Kidney glomerular epithelial cell (primary cell): ENCODE measurements around the gene RPS27A.
"Not testable (repeated sequence)": the region's sequence is repeated elsewhere in the genome, so short reads cannot be mapped to it uniquely, and the experiment has no call there.

Experiments used
- DNase-seq: peaks from one replicate; lab custom pipeline; 2025; lab: John Stamatoyannopoulos, UW

RPS27A gene

GRCh38 chr2:55239656-55240222 lies 7.3 kb downstream of the RPS27A start:
- no peak for DNase-seq

GRCh38 chr2:55241582-55241981 lies 9.1 kb downstream of the RPS27A start:
- not testable (repeated sequence) for DNase-seq

GRCh38 chr2:55242617-55243016 lies 10.1 kb downstream of the RPS27A start:
- DNase-seq, result no peak

DNA sequence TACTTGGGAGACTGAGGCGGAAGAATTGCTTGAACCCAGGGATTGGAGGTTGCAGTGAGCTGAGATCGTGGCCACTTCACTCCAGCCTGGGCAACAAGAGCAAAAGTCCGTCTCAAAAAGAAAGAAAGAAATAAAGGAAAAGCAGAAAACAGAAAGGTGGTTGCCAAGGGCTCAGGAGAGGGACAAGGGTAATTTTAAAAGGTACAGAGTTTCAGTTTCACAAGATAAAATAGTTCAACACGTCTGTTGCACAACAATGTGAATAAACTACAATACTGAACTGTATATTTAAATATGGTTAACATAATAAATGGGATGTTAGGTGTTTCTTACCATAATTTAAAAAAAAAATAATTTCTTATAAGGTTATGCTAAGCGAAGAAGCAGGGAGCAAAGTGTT lies 12.9 kb downstream of the RPS27A start:
- no peak for DNase-seq

DNA sequence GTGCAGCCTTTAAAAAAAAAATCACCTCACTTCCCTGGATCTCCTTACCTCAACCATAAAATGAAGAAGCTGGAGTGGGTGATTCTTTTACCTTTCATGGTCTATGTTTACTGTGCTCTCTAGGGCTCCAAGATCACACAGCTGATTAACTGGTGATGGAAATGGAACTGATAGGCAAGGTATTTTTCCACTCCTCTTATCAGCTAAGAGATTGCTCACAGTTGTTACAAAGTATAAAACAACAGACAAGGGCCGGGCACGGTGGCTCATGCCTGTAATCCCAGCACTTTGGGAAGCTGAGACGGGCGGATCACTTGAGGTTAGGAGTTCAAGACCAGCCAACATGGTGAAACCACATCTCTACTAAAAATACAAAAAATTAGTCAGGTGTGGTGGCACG lies 14.5 kb downstream of the RPS27A start:
- DNase-seq, result no peak

DNA sequence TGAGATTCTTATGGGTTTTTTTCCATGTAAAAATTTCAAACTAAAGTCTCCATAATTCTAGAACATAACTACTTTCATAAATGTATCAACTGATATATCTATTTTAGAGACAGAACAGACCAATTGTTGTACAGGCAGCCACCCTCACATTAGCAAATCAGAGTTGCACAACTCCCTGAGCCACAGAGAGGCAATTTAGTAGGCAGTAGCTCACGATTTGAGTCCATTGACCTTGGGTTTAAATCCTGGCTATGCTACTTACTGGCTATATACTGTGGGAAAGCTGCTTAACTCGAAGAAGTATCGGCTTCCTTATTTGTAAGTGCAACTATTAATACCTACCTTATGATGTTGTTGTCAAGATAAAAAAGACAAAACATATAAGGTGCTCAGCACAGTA lies 20.3 kb downstream of the RPS27A start:
- DNase-seq, result no peak

DNA sequence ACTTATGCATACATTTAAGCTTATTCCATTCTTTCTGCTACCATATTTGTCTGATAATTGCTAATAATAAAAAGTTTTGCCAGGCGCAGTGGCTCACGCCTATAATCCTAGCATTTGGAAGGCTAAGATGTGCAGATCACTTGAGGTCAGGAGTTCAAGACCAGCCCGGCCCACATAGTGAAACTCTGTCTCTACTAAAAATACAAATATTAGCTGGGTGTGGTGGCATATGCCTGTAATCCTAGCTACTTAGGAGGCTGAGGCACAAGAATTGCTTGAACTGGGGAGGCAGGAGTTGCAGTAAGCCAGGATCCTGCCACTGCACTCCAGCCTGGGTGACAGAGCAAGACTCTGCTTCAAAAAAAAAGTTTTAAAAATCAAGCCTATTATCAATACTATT lies 27.1 kb downstream of the RPS27A start:
- DNase-seq, result not testable (repeated sequence)

DNA sequence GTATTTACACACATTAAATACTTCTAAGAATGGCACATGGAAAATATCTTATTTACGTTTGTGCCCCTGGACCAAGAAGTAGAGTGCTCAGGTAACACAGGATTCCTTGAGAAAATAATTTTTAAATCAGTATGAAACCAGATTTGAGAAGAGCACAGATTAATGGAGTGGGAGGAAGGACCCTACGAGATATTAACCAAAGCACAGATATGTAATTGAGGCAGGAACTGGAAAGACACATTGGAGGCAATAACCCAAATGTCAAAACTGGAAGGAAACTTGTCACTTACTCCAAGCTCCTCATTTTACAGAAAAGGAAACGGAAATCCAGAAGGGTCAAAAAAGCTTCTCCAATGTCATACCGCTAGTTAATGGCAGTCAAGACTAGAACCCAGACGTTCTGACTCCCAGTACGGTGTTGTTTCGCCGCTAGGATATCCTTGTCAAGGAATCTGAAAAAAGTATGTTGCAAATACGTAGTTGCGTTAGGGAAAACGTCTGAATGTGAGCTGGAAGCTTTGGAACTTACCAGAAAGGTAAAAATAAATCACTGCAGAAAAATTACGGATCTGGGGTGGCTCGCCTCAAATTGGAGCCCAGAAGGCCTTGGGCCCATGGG lies 35.9 kb downstream of the RPS27A start:
- no peak for DNase-seq

- peak; percentile 94 for DNase-seq
Measured at GRCh38 chr2:55268907-55269644, 36.6 kb downstream of the RPS27A start, which contains the start of gene MTIF2. TSS of gene MTIF2 (minus strand) at chr2:55269231. CDS start at chr2:55263858, 5,373 bp downstream.

DNA sequence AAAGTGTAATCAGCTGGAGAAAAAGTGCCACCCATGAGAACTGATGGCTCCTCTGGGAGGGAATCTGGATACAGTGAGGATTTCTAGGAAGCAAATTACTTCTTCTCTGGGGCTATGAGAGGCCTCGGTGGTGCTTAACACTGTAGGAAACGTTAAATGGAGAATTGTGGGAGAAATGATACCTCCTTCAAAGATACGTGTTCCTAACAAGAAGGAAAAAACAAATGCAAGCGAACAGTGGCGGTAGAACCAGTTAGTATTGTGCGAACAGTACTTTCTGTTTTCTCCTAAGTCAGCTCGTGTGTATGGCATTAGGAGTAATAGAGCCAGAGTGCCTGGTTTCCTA lies 37.1 kb downstream of the RPS27A start:
- DNase-seq, result peak; percentile 3

- not testable (repeated sequence) for DNase-seq
Measured at GRCh38 chr2:55274346-55274745, 41.9 kb downstream of the RPS27A start.

DNA sequence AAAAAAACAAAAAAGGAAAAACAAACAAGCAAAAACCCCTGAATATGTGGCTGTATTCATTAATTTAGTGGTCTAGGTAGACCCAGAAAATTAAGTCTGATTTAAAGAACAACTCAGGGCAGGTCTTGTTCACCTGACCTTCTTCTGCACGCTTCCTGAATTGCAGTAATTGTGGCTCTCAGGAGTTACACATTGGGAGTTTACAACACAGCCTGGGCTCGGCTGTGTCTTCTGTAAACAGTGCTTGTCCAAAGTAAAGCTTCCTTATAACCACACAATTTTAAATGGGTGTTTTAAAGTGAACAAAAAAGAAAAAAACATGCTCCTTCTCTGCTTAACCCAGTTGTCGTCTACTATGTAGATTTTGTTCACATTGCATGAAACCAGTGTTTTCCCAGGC lies 44.8 kb downstream of the RPS27A start:
- DNase-seq, result no peak

DNA sequence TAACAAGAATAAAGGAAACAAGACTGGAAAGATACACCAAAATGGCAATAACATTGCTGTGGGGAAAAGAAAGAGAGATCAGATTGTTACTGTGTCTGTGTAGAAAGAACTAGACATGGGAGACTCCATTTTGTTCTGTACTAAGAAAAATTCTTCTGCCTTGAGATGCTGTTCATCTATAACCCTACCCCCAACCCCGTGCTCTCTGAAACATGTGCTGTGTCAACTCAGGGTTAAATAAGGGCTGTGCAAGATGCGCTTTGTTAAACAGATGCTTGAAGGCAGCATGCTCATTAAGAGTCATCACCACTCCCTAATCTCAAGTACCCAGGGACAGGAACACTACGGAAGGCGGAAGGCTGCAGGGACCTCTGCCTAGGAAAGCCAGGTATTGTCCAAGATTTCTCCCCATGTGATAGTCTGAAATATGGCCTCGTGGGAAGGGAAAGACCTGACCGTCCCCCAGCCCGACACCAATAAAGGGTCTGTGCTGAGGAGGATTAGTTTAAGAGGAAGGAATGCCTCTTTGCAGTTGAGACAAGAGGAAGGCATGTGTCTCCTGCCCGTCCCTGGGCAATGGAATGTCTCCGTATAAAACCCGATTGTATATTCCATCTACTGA lies 46.8 kb downstream of the RPS27A start:
- DNase-seq, result not testable (repeated sequence)

DNA sequence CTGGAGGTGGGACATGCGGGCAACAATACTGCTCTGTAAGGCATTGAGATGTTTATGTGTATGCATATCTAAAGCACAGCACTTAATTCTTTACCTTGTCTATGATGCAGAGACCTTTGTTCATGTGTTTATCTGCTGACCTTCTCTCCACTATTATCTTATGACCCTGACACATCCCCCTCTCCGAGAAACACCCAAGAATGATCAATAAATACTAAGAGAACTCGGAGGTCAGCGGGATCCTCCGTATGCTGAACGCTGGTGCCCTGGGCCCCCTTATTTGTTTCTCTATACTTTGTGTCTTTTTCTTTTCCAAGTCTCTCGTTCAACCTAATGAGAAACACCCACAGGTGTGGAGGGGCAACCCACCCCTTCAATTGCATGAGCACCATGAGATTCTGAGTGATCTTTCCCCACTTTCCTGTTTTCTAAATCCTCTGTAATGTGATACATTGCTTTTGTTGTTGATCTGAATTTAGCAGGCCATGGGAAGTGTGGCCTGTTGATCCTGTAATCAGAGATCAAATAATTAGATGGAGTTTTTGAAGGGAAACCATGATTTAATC lies 47.5 kb downstream of the RPS27A start:
- not testable (repeated sequence) for DNase-seq

DNA sequence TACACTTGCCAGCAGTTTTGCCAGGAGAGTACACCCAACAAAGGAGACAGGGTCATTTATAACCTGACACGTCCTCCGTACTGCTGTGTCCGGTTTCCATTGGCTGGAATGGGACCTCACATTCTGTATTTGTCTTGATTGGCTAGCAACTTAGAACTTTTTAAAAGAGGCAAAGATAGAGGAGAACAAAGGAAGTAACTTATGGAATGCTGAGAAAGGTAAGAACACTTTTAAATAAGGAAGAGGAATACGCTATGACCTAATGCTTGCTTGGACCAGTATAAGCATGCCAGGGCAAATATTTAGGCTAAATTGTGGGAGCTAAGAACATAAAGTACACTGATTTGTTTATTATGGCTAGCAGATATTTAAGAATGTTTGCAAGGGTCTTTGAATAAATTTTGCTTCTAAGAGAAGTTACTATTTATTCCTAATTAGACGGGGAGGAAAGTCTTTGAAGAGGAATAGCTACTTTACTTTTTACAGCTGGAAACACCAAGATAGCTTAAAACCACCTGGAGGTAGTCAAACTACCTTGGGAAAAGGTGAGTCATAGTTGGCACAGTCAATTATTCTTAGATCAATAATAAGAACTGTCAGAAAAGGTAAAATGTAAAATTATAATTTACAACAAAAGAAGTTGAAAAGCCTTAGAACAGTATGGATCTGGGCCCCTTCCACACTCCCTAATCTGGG lies 48.5 kb downstream of the RPS27A start:
- DNase-seq, result not testable (repeated sequence)

GRCh38 chr2:55282110-55282917 lies 49.8 kb downstream of the RPS27A start:
- peak; percentile 76 for DNase-seq

DNA sequence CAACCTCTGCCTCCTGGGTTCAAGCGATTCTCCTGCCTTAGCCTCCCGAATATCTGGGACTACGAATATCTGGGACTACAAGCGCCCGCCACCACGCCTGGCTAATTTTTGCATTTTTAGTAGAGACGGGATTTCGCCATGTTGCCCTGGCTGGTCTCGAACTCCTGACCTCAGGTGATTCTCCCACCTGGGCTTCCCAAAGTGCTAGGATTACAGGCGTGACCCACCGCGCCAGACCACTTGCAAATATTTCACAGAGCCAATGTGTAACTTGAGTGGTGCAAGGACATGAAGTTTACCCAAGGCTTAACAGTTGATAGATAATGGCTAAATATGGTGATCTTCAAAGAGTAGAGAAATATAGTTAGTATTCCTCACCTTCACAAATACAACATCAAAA lies 50.6 kb downstream of the RPS27A start:
- no peak for DNase-seq
